GM18861 (cell line): ENCODE data around the gene CFAP53.
"Not testable (repeated sequence)": the region's sequence is repeated elsewhere in the genome, so short reads cannot be mapped to it uniquely, and the experiment has no call there.

ENCODE experiments used
- ATAC-seq: cut with Tn5 transposase; IDR thresholded peaks from one replicate; pipeline ENCODE4 v1.9.1; 2021; ENCODE audit not compliant: unreplicated experiment

The CFAP53 gene

GRCh38 chr18:50274044-50274442 is 7.7 kb upstream of the CFAP53 start:
- no peak for ATAC-seq

GRCh38 chr18:50273203-50274043 is 7.1 kb upstream of the CFAP53 start:
- ATAC-seq: no peak

GRCh38 chr18:50272568-50272967 is 6.3 kb upstream of the CFAP53 start:
- no peak for ATAC-seq

GRCh38 chr18:50268022-50268747 is 1.9 kb upstream of the CFAP53 start:
- peak; percentile 66 for ATAC-seq

GRCh38 chr18:50262977-50263376 is 3.3 kb downstream of the CFAP53 start:
- ATAC-seq: no peak

- no peak for ATAC-seq
Observed at GRCh38 chr18:50250935-50251334, 15.4 kb downstream of the CFAP53 start.

- no peak for ATAC-seq
Observed at GRCh38 chr18:50249576-50249975, 16.7 kb downstream of the CFAP53 start.

GRCh38 chr18:50247561-50247960 is 18.7 kb downstream of the CFAP53 start:
- ATAC-seq: no peak

GRCh38 chr18:50241768-50242167 is 24.5 kb downstream of the CFAP53 start:
- not testable (repeated sequence) for ATAC-seq

GRCh38 chr18:50240080-50240563 is 26.2 kb downstream of the CFAP53 start:
- ATAC-seq: no peak

GRCh38 chr18:50232419-50232818 is 33.9 kb downstream of the CFAP53 start:
- ATAC-seq: no peak

- no peak for ATAC-seq
Observed at GRCh38 chr18:50231621-50232020, 34.7 kb downstream of the CFAP53 start.

GRCh38 chr18:50220249-50220648 is 46.0 kb downstream of the CFAP53 start:
- not testable (repeated sequence) for ATAC-seq

GRCh38 chr18:50218432-50219197 is 47.7 kb downstream of the CFAP53 start:
- no peak for ATAC-seq

- no peak for ATAC-seq
Observed at GRCh38 chr18:50209311-50209710, 57.0 kb downstream of the CFAP53 start.

- ATAC-seq: no peak
Observed at GRCh38 chr18:50207722-50208121, 58.6 kb downstream of the CFAP53 start.

GRCh38 chr18:50203801-50204604 is 62.3 kb downstream of the CFAP53 start:
- no peak for ATAC-seq

- no peak for ATAC-seq
Observed at GRCh38 chr18:50201476-50202018, 64.7 kb downstream of the CFAP53 start.

- no peak for ATAC-seq
Observed at GRCh38 chr18:50199921-50200320, 66.4 kb downstream of the CFAP53 start.

GRCh38 chr18:50199346-50199855 is 66.9 kb downstream of the CFAP53 start:
- no peak for ATAC-seq
